Measurements from ENCODE around the gene FLAD1. TPM values are rescaled to one million over a fixed set of nuclear protein-coding genes. Genes with fewer than 3 reads are reported as not detected.

FLAD1 gene
- total RNA-seq, 1 donor from 2014 or later = 51.5 TPM

GRCh38 chr1:155022927-155023236, 39.7 kb downstream of the FLAD1 start:
- no peaks in the 10 kb centered on the region for H3K36me3 Mint-ChIP-seq (ENCODE audit: low read depth, unreplicated experiment)
- Histone ChIP-seq H3K36me3 (ENCODE audit: insufficient read depth, low read length) (no peaks in the 10 kb centered on the region), H3K27me3 (ENCODE audit: insufficient read depth, low read length) (no peaks in the 10 kb centered on the region), H3K27ac (ENCODE audit: low read depth, low read length) (no peak overlapping the region), H4K20me1 (ENCODE audit: insufficient read depth, low read length) (peaks cover 11% of the 10 kb centered on the region), H3K79me2 (ENCODE audit: insufficient read depth, low read length) (no peaks in the 10 kb centered on the region), H3K9me3 (ENCODE audit: insufficient read depth, low read depth, low read length) (no peaks in the 10 kb centered on the region), H3K4me1 (ENCODE audit: insufficient read depth, low read length) (peaks cover 4% of the 10 kb centered on the region), H3K4me2 (ENCODE audit: low read length) (no peak overlapping the region), H3K9ac (ENCODE audit: low read length) (no peak overlapping the region), H2AFZ (ENCODE audit: low read depth, low read length) (no peak overlapping the region), H3K4me3 (ENCODE audit: insufficient read depth, low read depth, low read length) (no peak overlapping the region)
- no peak overlapping the region for H3K4me3 Mint-ChIP-seq (ENCODE audit: unreplicated experiment)
- no peak overlapping the region for H3K27ac Mint-ChIP-seq (ENCODE audit: unreplicated experiment)
- TF ChIP-seq CTCF (IDR thresholded peaks at IDR 0.05; ENCODE audit: insufficient read depth, low read depth, low read length) = no peak
- no peak for TF ChIP-seq EZH2 (IDR thresholded peaks at IDR 0.05; ENCODE audit: insufficient read depth, low read length)
- no peaks in the 10 kb centered on the region for H3K9me3 Mint-ChIP-seq (ENCODE audit: unreplicated experiment)
- H3K27me3 Mint-ChIP-seq (ENCODE audit: low read depth, unreplicated experiment) = no peaks in the 10 kb centered on the region
- DNase-seq (ENCODE audit: low read depth) (no peak), FAIRE-seq (no peak)
- H3K4me1 Mint-ChIP-seq (ENCODE audit: low read depth, unreplicated experiment) = peaks cover 28% of the 10 kb centered on the region

- no peak overlapping the region for H3K4me3 Mint-ChIP-seq (ENCODE audit: unreplicated experiment)
- DNase-seq (ENCODE audit: low read depth) (no peak), FAIRE-seq (no peak)
- Histone ChIP-seq H3K79me2 (ENCODE audit: insufficient read depth, low read length) (no peaks in the 10 kb centered on the region), H3K9me3 (ENCODE audit: insufficient read depth, low read depth, low read length) (no peaks in the 10 kb centered on the region), H3K4me3 (ENCODE audit: insufficient read depth, low read depth, low read length) (no peak overlapping the region), H3K36me3 (ENCODE audit: insufficient read depth, low read length) (no peaks in the 10 kb centered on the region), H3K4me2 (ENCODE audit: low read length) (no peak overlapping the region), H3K4me1 (ENCODE audit: insufficient read depth, low read length) (peaks cover 4% of the 10 kb centered on the region), H3K9ac (ENCODE audit: low read length) (no peak overlapping the region), H3K27ac (ENCODE audit: low read depth, low read length) (no peak overlapping the region), H3K27me3 (ENCODE audit: insufficient read depth, low read length) (no peaks in the 10 kb centered on the region), H4K20me1 (ENCODE audit: insufficient read depth, low read length) (peaks cover 7% of the 10 kb centered on the region), H2AFZ (ENCODE audit: low read depth, low read length) (no peak overlapping the region)
- peaks cover 22% of the 10 kb centered on the region for H3K4me1 Mint-ChIP-seq (ENCODE audit: low read depth, unreplicated experiment)
- H3K36me3 Mint-ChIP-seq (ENCODE audit: low read depth, unreplicated experiment) = no peaks in the 10 kb centered on the region
- H3K27ac Mint-ChIP-seq (ENCODE audit: unreplicated experiment) = no peak overlapping the region
- H3K27me3 Mint-ChIP-seq (ENCODE audit: low read depth, unreplicated experiment) = no peaks in the 10 kb centered on the region
- no peak for TF ChIP-seq CTCF (IDR thresholded peaks at IDR 0.05; ENCODE audit: insufficient read depth, low read depth, low read length)
- no peak for TF ChIP-seq EZH2 (IDR thresholded peaks at IDR 0.05; ENCODE audit: insufficient read depth, low read length)
- H3K9me3 Mint-ChIP-seq (ENCODE audit: unreplicated experiment) = no peaks in the 10 kb centered on the region
These were observed 40.5 kb downstream of the FLAD1 start for GRCh38 chr1:155023627-155024026.

- no peak for DNase-seq (ENCODE audit: low read depth)
- no peaks in the 10 kb centered on the region for H3K36me3 Mint-ChIP-seq (ENCODE audit: low read depth, unreplicated experiment)
- H3K4me3 Mint-ChIP-seq (ENCODE audit: unreplicated experiment) = no peak overlapping the region
- no peaks in the 10 kb centered on the region for H4K20me1 ChIP-seq (ENCODE audit: insufficient read depth, low read length)
- H3K4me1 Mint-ChIP-seq (ENCODE audit: low read depth, unreplicated experiment) = peaks cover 16% of the 10 kb centered on the region
- no peak overlapping the region for H3K4me2 ChIP-seq (ENCODE audit: low read length)
- no peaks in the 10 kb centered on the region for H3K9me3 ChIP-seq (ENCODE audit: insufficient read depth, low read depth, low read length)
- no peak overlapping the region for H3K9ac ChIP-seq (ENCODE audit: low read length)
- no peak overlapping the region for H3K4me3 ChIP-seq (ENCODE audit: insufficient read depth, low read depth, low read length)
- H3K27me3 Mint-ChIP-seq (ENCODE audit: low read depth, unreplicated experiment) = peaks cover 5% of the 10 kb centered on the region
- no peak for FAIRE-seq
- no peak overlapping the region for H2AFZ ChIP-seq (ENCODE audit: low read depth, low read length)
- TF ChIP-seq CTCF (IDR thresholded peaks at IDR 0.05; ENCODE audit: insufficient read depth, low read depth, low read length) = no peak
- TF ChIP-seq EZH2 (IDR thresholded peaks at IDR 0.05; ENCODE audit: insufficient read depth, low read length) = no peak
- H3K36me3 ChIP-seq (ENCODE audit: insufficient read depth, low read length) = no peaks in the 10 kb centered on the region
- no peak overlapping the region for H3K27ac ChIP-seq (ENCODE audit: low read depth, low read length)
- no peaks in the 10 kb centered on the region for H3K9me3 Mint-ChIP-seq (ENCODE audit: unreplicated experiment)
- H3K79me2 ChIP-seq (ENCODE audit: insufficient read depth, low read length) = no peaks in the 10 kb centered on the region
- no peaks in the 10 kb centered on the region for H3K4me1 ChIP-seq (ENCODE audit: insufficient read depth, low read length)
- no peaks in the 10 kb centered on the region for H3K27me3 ChIP-seq (ENCODE audit: insufficient read depth, low read length)
- H3K27ac Mint-ChIP-seq (ENCODE audit: unreplicated experiment) = no peak overlapping the region
These were observed 41.2 kb downstream of the FLAD1 start for GRCh38 chr1:155024315-155024714.
